WERI-Rb-1 (cell line): ENCODE results near the gene SEC23IP.

Experiments used
- DNase-seq: peaks from one replicate; pipeline ENCODE4 v3.0.0-alpha.2; 2020
- H3K27ac ChIP-seq: fragments of 250-450 bp; sonication (Bioruptor Pico); 2 replicates; pipeline ENCODE4 v1.5.1; 2020; ENCODE audit warnings: mild to moderate bottlenecking, moderate library complexity
- H3K27me3 ChIP-seq: fragments of 250-450 bp; sonication (Bioruptor Pico); 2 replicates; pipeline ENCODE4 v1.5.1; 2021; ENCODE audit warnings: mild to moderate bottlenecking, low read depth, moderate library complexity; ENCODE audit not compliant: insufficient read depth, severe bottlenecking
- H3K36me3 ChIP-seq: fragments of 250-450 bp; sonication (Bioruptor Pico); 2 replicates; pipeline ENCODE4 v1.5.1; 2020; ENCODE audit warnings: mild to moderate bottlenecking, moderate library complexity
- H3K4me3 ChIP-seq: 2 replicates; pipeline ENCODE4 v1.5.1; 2011; ENCODE audit warnings: low read depth, mild to moderate bottlenecking, control low read depth, low read length
- H3K9me3 ChIP-seq: fragments of 250-450 bp; sonication (Bioruptor Pico); 2 replicates; pipeline ENCODE4 v1.5.1; 2021; ENCODE audit warnings: mild to moderate bottlenecking, moderate library complexity; ENCODE audit not compliant: severe bottlenecking
- CTCF ChIP-seq: IDR thresholded peaks from 2 replicates; pipeline ENCODE4 v1.5.1; 2011; ENCODE audit warnings: low read depth, mild to moderate bottlenecking, control low read depth, inconsistent platforms, low read length

SEC23IP gene

GRCh38 chr10:119893074-119893473 is 544 bp downstream of the SEC23IP start:
- Histone ChIP-seq H3K4me3 (peak overlapping the region; percentile 75), H3K27me3 (no peaks in the 10 kb centered on the region), H3K27ac (peak overlapping the region; percentile 87), H3K36me3 (peaks cover 13% of the 10 kb centered on the region), H3K9me3 (peaks cover 4% of the 10 kb centered on the region)
- no peak for DNase-seq
- no peak for TF ChIP-seq CTCF

DNA sequence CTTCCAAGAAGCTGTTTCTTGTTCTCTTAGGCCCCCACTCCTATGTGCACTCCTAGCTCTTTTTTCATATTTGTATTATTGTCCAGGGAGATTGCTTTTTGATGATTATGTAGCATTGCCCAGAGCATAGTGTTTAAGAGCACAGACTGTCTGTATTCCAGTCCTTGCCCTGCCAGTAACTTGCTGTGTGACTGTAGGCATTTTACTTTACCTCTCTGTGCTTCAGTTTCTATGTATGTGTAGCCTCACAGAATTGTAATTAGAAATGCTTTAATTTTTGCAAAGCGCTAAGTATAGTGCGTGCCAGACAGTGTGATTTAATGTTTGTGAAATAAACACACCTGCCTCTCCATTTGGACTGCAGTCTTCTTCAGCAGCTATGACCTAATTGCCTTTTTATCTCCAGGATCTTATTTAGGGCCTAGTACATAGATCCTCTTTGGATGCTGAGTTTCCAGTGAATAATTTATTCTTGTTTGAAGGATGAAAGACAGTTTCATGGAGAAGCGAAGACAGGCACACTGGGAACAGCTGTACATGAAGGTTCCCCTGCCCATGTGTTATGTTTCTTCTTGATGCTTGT is 1.4 kb downstream of the SEC23IP start:
- no peak for TF ChIP-seq CTCF
- DNase-seq: no peak
- Histone ChIP-seq H3K4me3 (no peak overlapping the region), H3K27ac (no peak overlapping the region), H3K36me3 (peaks cover 21% of the 10 kb centered on the region), H3K27me3 (no peaks in the 10 kb centered on the region), H3K9me3 (peaks cover 4% of the 10 kb centered on the region)

DNA sequence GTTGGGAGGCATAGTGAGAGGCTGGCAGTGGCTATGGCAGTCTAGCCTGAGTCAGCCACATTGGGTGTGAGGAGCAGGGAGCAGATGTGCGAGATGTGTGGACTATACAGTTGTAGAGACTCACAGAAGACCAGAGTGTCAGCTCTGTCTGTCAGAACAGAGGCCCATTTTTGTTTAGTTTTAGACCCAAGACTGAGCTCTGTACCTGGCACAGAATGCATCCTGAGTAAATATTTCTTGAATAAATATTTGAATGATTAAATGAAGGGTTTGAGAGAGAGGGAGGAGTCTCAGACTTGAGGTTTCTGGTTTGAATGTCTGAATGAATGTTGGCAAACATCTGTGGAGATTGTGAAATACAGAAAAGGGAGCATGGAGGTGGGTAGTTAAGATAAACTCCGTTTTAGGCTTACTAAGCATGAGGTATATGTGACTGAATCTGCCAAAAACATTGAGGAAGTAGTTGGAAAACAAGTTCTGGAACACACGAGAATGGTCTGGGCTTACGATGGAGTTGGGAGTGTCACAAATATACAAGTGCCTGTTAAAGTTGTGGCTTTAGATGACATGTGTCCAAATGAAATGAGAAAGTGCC is 3.6 kb downstream of the SEC23IP start:
- Histone ChIP-seq H3K9me3 (no peaks in the 10 kb centered on the region), H3K36me3 (peaks cover 31% of the 10 kb centered on the region), H3K27me3 (no peaks in the 10 kb centered on the region), H3K27ac (no peak overlapping the region), H3K4me3 (no peak overlapping the region)
- no peak for DNase-seq
- no peak for TF ChIP-seq CTCF

DNA sequence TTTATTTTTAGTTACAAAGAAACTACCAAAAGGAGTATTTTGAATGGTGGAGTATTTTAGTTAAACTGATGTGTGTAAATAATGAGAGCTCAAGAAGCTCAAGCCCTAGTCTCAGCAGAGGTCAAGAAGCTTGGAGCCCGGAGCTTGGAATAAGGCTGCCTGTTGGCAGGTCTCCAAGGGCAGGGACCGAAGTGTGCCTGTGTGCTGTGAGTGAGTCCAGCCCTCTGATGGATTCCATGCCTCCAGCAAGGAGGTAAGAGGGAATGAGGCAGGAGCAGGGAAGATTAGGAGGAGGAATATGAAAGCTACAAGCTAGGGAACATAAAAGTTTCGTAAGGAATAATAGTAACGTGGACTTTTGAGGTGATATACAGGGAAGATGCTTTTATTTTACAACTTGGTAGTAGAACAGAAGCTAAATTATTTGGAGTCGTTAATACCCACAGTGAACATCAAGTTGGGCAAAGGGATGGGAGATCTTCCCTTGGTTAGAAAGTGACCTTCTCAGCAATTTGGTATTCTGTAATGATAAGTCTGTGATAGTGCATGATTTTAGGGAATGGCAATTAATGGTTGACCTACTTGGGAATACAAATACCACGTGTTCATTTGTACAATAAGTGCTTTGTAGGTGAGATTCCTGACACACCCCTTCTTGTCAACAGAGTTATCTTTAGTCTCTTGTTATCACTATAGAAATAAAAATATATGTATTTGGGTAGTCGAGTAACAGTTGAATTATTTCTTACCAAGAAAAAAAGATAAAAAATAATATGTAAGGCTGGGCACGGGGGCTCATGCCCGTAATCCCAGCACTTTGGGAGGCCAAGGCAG is 4.6 kb downstream of the SEC23IP start:
- Histone ChIP-seq H3K9me3 (no peaks in the 10 kb centered on the region), H3K4me3 (no peak overlapping the region), H3K27ac (no peak overlapping the region), H3K36me3 (peaks cover 34% of the 10 kb centered on the region), H3K27me3 (no peaks in the 10 kb centered on the region)
- no peak for DNase-seq
- TF ChIP-seq CTCF: no peak

- DNase-seq: no peak
- H3K27me3 ChIP-seq: no peaks in the 10 kb centered on the region
- peaks cover 44% of the 10 kb centered on the region for H3K36me3 ChIP-seq
- no peak overlapping the region for H3K4me3 ChIP-seq
- no peak for TF ChIP-seq CTCF
- H3K9me3 ChIP-seq: no peaks in the 10 kb centered on the region
- H3K27ac ChIP-seq: no peak overlapping the region
These were observed 6.0 kb downstream of the SEC23IP start for GRCh38 chr10:119898577-119898976.
